AG04449 (cell line): ENCODE results near the gene DNAJC7.

Experiments
- CTCF ChIA-PET: fragments of 350-600 bp; formaldehyde crosslinking; extraction: SDS; loops from one replicate; lab custom pipeline; 2021; ENCODE audit warnings: antibody characterized with exemption; lab: Yijun Ruan, JAX
- POLR2A ChIA-PET: fragments of 400-600, 350-600 bp; formaldehyde crosslinking; extraction: SDS; loops from one replicate; lab custom pipeline; 2020; ENCODE audit warnings: antibody characterized with exemption, inconsistent platforms; lab: Yijun Ruan, JAX
- DNase-seq: peaks from one replicate; pipeline ENCODE4 v3.0.0-alpha.2; 2010; ENCODE audit warnings: low read depth, low spot score
- H3K4me3 ChIP-seq: 2 replicates; pipeline ENCODE4 v1.5.1; 2011; ENCODE audit warnings: low read depth, mild to moderate bottlenecking, control low read depth, low read length
- CTCF ChIP-seq: IDR thresholded peaks from one replicate; pipeline ENCODE4 v1.5.1; 2011; ENCODE audit warnings: mild to moderate bottlenecking, moderate library complexity, low read length, control low read depth, inconsistent platforms; ENCODE audit not compliant: insufficient read depth; ENCODE audit errors: missing control alignments

The DNAJC7 gene

GRCh38 chr17:41956522-41956921 is 60.7 kb downstream of the DNAJC7 start:
- CTCF ChIA-PET, result interaction anchor here (0.7 to 2.6 kb wide), 2 partner anchors 10 to 211 kb away, joined by 3 to 10 read pairs; partner anchors contain the start of gene CNP
- no peak for TF ChIP-seq CTCF
- POLR2A ChIA-PET, result no interaction called here
- no peak overlapping the region for H3K4me3 ChIP-seq
- no peak for DNase-seq

- H3K4me3 ChIP-seq, result no peak overlapping the region
- TF ChIP-seq CTCF, result no peak
- ChIA-PET CTCF (interaction anchor here (0.6 to 6.9 kb wide), 2 partner anchors 12 to 21 kb away, joined by 3 to 51 read pairs; no protein-coding TSS in a partner anchor), POLR2A (no interaction called here)
- no peak for DNase-seq
These were observed 68.3 kb downstream of the DNAJC7 start for GRCh38 chr17:41948762-41949460.

GRCh38 chr17:41944943-41945342 is 72.3 kb downstream of the DNAJC7 start:
- POLR2A ChIA-PET, result no interaction called here
- DNase-seq, result no peak

GRCh38 chr17:41943492-41943891 is 73.7 kb downstream of the DNAJC7 start:
- no peak for DNase-seq
- no peak overlapping the region for H3K4me3 ChIP-seq
- CTCF ChIA-PET, result no interaction called here
- TF ChIP-seq CTCF, result no peak
- POLR2A ChIA-PET, result no interaction called here

More at GRCh38 chr17:41944943-41945342, 72.3 kb downstream of the DNAJC7 start:
- CTCF ChIA-PET, result interaction anchor here (6.9 kb wide), 1 partner anchor 16 kb away, joined by 51 read pairs; no protein-coding TSS in a partner anchor
- no peak overlapping the region for H3K4me3 ChIP-seq
- TF ChIP-seq CTCF, result no peak

GRCh38 chr17:41942626-41943373 is 74.4 kb downstream of the DNAJC7 start:
- no peak for TF ChIP-seq CTCF
- ChIA-PET POLR2A (no interaction called here), CTCF (interaction anchor here (1.0 kb wide), 1 partner anchor 12 kb away, joined by 4 read pairs; the partner anchor contains the start of gene ODAD4)
- DNase-seq, result no peak
- H3K4me3 ChIP-seq, result no peak overlapping the region

- no peak for DNase-seq
- ChIA-PET CTCF (interaction anchor here (1.8 kb wide), 1 partner anchor 22 kb away, joined by 4 read pairs; no protein-coding TSS in a partner anchor), POLR2A (no interaction called here)
- no peak overlapping the region for H3K4me3 ChIP-seq
- no peak for TF ChIP-seq CTCF
These were observed 76.1 kb downstream of the DNAJC7 start for GRCh38 chr17:41941168-41941567.
